Measurements from ENCODE around the gene PNPLA1. TPM values are rescaled to one million over a fixed set of nuclear protein-coding genes. Genes with fewer than 3 reads are reported as not detected.

PNPLA1 gene
- total RNA-seq, 1 donor from 2014 or later, result not detected

DNA sequence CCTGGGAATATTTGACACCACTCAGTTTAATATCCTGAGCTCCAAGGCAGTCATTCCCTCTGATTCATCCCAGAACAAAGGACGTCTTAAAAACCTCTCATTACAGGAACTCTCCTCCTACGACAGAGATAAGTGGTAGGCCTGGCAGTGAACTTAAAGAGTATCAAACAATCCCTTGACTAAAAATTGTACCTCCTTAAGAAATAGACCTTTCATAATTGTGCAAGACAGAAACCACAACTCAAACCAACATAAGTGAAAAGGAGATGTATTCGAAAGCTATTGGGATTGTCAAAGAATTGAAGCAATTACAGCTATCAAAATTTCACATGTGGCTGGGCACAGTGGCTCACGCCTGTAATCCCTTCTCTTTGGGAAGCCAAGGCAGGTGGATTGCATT is 86.0 kb downstream of the PNPLA1 start:
- peak; percentile 44 for DNase-seq (ENCODE audit: low read depth)

DNA sequence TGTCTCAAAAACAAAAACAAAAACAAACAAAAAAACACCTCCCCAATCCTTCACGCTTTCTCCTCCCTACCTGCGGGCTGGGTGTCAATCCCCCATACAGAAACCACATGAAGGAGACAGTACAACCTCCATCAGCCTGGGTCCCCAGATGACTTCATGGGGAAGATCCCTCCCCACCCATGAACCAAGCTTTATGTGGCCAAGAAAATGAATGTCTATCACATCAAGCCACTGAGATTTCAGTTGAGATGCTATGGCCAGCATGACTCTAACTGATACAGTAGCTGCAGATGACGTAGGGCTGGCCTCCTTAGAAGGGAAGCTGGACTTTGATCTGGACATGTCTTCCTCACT is 88.0 kb downstream of the PNPLA1 start:
- no peak for DNase-seq (ENCODE audit: low read depth)

Other genes starting within 250 kb of the PNPLA1 start
- 0.05 TPM in 1 of 2 replicates, not detected in the other for gene SLC26A8, start 245.4 kb upstream of the PNPLA1 start, total RNA-seq
- gene MAPK14, start 242.3 kb upstream of the PNPLA1 start, total RNA-seq, result 52.8 and 86.7 TPM in 2 replicates
- gene MAPK13, start 139.5 kb upstream of the PNPLA1 start, total RNA-seq, result 17.2 and 29.5 TPM in 2 replicates
- gene BRPF3, start 73.3 kb upstream of the PNPLA1 start, total RNA-seq, result 3.8 and 25.3 TPM in 2 replicates
- 0.35 TPM in 1 of 2 replicates, not detected in the other for gene BNIP5, start 66.8 kb downstream of the PNPLA1 start, total RNA-seq
- 0.40 and 0.87 TPM in 2 replicates for gene ETV7, start 117.6 kb downstream of the PNPLA1 start, total RNA-seq
- not detected in 2 replicates for gene PXT1, start 172.8 kb downstream of the PNPLA1 start, total RNA-seq
- 62.1 and 73.8 TPM in 2 replicates for gene KCTD20, start 172.9 kb downstream of the PNPLA1 start, total RNA-seq